Fibroblast of gingiva (primary cell): ENCODE results near the gene SOCS4.
"Not testable (repeated sequence)": the region's sequence is repeated elsewhere in the genome, so short reads cannot be mapped to it uniquely, and the experiment has no call there.

Source experiments
- DNase-seq: peaks from one replicate; pipeline ENCODE4 v3.0.0-alpha.2; 2011; ENCODE audit warnings: low read depth

Gene SOCS4

DNA sequence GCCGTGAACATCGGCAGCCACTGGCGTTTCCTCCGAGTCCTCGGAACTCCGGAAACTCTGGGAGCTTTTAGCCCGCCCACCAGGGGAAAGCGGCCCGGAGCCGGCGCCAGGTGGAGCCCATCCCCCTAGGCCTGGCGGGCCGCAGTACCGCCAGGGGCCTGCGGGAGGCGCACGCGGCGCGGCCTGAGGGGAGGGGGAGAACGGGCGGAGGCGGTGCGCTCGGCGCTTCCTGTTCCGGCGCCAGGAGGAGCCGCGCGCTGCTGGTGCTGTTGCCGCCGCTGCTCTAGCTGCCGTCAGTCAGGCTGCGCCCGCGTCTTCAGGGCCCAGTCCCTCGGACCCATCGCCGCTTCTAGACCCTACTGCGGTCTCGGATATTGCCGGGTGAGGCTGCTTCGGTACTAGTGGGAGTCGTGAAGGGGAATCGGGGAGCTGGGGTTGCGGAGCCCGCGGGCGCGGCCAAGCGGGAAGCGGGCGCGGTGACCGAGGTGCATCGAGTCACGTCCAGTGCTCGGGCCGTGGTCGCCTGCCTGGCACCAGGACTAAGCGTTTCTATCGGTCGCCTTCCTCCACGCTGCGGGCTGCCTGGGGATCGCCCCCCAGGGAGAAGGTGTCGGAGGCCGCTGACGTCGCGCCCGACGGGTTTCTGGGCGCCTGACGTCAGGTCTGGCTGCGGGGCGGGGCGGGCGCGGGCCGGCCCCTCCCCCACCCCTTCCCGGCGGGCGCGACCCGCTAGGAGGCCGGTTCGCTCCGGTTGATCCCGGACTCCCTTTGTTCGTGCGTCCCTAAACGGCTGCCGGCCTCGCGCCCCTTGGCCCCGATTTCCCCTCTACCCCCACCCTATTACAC, 24.6 kb downstream of the SOCS4 start, which contains the start of gene MAPK1IP1L:
TSS of gene MAPK1IP1L (plus strand) at position 225 of the 846 bp plus-strand sequence. CDS start 10,037 bp downstream, outside the sequence.
- peak; percentile 90 for DNase-seq

GRCh38 chr14:55052269-55052930, 25.4 kb downstream of the SOCS4 start:
- DNase-seq = peak; percentile 37

DNA sequence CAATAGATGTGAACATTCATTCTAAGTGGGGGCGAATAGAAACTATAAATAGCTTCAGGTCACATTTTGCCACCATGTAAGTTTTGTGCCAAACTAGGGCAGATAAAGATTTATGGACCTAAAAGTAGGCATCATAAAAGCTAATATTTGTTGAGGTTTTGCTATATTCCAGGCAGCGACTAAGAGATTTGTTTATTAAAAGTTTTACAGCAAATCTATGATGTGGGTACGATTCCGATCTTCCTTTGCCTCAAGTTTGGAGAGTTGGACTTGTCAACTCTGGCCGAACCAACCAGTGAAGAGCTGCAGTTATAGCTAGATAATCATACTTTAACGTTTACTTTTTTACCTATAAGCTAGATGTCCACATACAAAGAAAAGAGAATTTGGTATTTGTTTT, 26.0 kb downstream of the SOCS4 start:
- no peak for DNase-seq

DNA sequence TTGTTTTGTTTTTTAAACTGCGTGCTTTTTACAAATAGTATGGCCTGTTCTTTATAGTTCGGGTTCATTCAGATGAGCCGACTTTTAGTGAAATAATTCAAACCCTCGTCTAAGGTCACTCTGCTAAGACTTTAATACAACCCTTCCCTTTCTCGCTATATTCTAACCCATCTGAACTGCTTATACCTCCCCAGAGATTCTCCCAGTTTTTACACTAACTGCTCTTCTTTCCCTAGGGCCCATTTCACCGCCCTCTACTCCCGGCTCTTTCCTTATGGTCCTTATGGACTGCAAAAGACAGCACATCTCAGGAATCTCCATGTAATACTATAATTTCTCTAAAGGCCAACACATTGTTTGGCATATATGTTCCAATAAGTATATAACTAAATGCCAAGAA, 26.5 kb downstream of the SOCS4 start:
- no peak for DNase-seq

DNA sequence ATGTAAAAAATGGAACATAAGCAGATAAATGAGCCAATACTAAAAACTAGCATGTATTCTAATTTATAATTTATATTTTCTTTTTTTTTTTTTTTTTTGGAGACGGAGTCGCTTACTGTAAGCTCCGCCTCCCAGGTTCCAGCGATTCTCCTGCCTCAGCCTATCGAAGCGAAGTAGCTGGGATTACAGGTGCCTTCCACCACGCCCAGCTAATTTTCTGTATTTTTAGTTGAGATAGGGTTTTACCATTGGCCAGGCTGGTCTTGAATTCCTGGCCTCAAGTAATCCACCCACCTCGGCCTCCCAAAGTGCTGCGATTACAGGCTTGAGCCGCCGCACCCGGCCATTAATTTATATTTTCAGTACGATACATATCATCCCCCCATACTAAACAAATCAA, 27.1 kb downstream of the SOCS4 start:
- no peak for DNase-seq

DNA sequence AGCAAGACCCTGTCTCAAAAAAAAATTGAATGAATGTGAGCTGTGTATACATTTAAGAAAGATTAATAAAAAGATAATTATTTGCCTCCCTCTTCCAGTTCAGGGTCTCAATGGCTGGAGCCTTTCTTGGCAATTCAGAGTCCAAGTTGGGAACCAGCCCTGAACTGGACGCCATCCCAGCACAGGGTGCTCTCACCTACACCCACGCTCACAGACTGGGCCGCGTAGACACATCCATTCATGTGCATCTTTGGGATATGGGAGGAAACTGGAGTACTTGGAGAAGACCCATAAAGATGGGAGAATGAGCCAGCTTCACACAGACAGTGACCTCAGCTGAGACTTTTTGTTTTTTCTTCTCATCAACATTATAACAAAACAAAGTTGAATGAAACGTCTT, 30.9 kb downstream of the SOCS4 start:
- DNase-seq = no peak

- no peak for DNase-seq
Measured at GRCh38 chr14:55059333-55059732, 32.3 kb downstream of the SOCS4 start.

DNA sequence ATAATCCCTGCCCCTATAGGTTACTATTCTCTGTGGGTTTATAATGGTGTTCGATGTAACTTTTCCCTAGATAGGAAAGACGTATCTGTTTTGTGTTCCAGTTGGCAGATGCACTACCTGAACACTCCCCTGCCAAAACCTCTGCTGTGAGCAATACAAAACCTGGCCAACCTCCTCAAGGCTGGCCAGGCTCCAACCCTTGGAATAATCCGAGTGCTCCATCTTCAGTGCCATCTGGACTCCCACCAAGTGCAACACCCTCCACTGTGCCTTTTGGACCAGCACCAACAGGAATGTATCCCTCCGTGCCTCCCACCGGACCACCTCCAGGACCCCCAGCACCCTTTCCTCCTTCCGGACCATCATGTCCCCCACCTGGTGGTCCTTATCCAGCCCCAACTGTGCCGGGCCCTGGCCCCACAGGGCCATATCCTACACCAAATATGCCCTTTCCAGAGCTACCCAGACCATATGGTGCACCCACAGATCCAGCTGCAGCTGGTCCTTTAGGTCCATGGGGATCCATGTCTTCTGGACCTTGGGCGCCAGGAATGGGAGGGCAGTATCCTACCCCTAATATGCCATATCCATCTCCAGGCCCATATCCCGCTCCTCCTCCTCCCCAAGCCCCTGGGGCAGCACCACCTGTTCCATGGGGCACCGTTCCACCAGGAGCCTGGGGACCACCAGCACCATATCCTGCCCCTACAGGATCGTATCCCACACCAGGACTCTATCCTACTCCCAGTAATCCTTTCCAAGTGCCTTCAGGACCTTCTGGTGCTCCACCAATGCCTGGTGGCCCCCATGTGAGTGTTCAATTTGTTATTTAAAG, 35.7 kb downstream of the SOCS4 start:
- no peak for DNase-seq

- peak; percentile 57 for DNase-seq
Measured at GRCh38 chr14:55064896-55065295, 37.9 kb downstream of the SOCS4 start.

- peak; percentile 39 for DNase-seq
Measured at GRCh38 chr14:55065411-55065810, 38.4 kb downstream of the SOCS4 start.

DNA sequence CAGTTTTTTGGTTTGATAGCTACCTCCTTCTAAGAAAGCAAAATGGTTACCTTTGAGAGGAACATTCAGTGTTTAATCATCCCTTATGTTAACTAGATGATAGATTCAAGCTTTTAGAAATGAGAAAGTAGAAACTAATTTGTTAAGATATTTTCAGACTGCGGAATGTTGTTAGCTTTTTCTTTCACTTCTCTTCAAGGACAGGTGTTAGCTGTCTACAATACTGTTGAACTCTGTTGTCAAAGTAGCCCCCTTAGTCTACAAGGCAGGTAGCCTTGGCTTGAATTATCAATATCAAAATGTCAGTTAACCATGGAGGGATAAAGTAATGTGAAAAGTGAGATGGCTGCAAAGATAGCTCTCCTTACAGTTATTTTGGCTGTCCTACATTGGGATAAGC, 39.2 kb downstream of the SOCS4 start:
- no peak for DNase-seq

DNA sequence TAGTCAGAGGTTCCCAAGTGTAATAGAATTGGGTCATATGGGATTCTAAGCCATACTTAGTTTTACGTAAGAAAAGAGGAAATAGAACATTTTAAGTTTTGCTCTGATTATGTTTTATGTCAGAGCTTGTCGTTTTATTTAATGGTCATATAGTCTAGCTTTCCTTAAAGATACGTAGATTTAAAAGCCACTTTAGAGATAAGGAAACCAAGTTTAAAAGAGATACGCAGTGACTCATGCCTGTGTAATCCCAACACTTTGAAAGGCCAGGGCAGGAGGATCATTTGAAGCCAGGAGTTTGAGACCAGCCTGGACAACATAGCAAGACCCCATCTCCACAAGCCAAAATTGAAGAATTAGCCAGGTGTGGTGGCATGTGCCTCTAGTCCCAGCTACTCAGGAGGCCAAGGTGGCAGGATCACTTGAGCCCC, 44.0 kb downstream of the SOCS4 start:
- no peak for DNase-seq

GRCh38 chr14:55071870-55072640, 45.0 kb downstream of the SOCS4 start:
- DNase-seq = peak; percentile 75

DNA sequence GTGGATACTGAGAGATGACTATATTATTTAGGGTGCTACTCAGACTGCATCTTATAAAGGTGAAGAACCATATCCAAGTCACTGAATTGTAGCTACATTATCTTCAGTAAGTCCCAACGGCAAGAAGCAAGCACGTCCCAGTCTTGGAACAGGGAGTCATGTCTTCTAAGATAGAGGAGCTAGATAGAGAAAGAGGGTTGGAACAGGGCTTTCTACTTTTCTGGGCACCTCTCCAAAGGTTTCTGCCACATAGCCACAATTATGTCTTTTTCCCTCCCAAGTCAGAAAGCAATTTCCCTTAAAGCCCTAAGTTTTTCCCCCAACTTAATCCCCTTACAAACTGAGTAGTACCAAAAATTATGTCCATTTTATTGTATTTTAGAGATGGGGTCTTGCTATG, 46.8 kb downstream of the SOCS4 start:
- peak; percentile 38 for DNase-seq

- DNase-seq = no peak
Measured at GRCh38 chr14:55074662-55075061, 47.6 kb downstream of the SOCS4 start.

DNA sequence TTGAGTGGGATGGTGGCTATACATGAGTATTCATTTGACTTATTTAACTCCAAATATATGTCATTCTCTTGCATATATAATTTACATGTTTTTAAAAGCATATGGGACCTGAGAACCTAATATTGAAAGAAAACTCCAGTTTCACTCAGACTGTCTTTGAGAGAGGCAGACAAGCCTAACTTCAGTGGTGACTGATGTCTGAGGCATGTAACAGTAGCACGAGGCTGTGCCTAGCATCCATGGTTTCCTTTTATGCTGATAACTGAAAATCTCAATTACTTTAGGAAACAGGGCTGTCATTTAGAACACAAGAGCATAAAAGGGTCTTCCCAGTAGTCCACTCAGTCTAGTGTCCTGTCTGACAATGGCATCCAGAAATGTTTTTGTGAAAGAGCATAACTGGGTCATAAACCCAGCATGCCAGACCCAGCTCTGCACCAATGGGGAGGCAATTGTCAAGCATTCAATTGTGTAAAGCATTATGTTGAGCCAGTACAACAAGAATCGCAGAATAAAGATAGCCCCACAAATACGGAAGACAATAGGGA, 48.7 kb downstream of the SOCS4 start:
- no peak for DNase-seq

GRCh38 chr14:55077170-55078151, 50.4 kb downstream of the SOCS4 start:
- no peak for DNase-seq

DNA sequence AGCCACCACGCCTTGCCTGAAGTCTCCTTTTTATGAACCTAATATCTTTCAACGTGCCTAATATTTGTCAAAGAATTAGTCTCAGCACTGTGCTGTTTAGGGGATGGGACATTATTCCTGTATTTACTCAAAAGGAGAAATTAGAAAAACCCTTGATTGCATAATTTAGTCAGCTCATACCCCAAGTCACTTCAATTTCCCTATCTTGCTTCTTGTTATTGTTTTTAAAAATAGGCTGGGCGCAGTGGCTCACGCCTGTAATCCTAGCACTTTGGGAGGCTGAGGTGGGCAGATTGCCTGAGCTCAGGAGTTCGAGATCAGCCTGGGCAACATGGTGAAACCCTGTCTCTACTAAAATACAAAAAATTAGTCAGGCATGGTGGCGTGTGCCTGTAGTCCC, 52.9 kb downstream of the SOCS4 start:
- DNase-seq = not testable (repeated sequence)

- DNase-seq = no peak
Measured at GRCh38 chr14:55084401-55085059, 57.5 kb downstream of the SOCS4 start.
